IMR-90 (cell line): Measurements from ENCODE around the gene KCNIP3.

ENCODE experiments used
- CHD1 ChIP-seq: IDR thresholded peaks from 2 replicates; pipeline ENCODE4 v1.6.1; 2012; ENCODE audit warnings: low read depth, low read length, improper control_type of control experiment
- FOS ChIP-seq: fragments of 150-350 bp; IDR thresholded peaks from 2 replicates; pipeline ENCODE4 v1.6.1; 2016; ENCODE audit warnings: low read depth, low read length
- MAFK ChIP-seq: IDR thresholded peaks from 2 replicates; pipeline ENCODE4 v1.6.1; 2012; ENCODE audit warnings: low read depth, low read length, improper control_type of control experiment
- MXI1 ChIP-seq: IDR thresholded peaks from 2 replicates; pipeline ENCODE4 v1.6.1; 2012; ENCODE audit warnings: low read depth, mild to moderate bottlenecking, low read length, moderate library complexity, borderline replicate concordance
- POLR2A ChIP-seq: IDR thresholded peaks from 2 replicates; pipeline ENCODE4 v1.6.1; 2012; ENCODE audit warnings: mild to moderate bottlenecking, low read depth, low read length
- RCOR1 ChIP-seq: IDR thresholded peaks from 2 replicates; pipeline ENCODE4 v1.6.1; 2012; ENCODE audit warnings: mild to moderate bottlenecking, low read length, improper control_type of control experiment; ENCODE audit not compliant: insufficient replicate concordance
- SMC3 ChIP-seq: fragments of 150-350 bp; IDR thresholded peaks from 2 replicates; pipeline ENCODE4 v1.6.1; 2016; ENCODE audit warnings: low read depth, mild to moderate bottlenecking, antibody characterized with exemption, low read length, moderate library complexity
- USF2 ChIP-seq: fragments of 150-350 bp; IDR thresholded peaks from 2 replicates; pipeline ENCODE4 v1.6.1; 2017; ENCODE audit warnings: mild to moderate bottlenecking, antibody characterized with exemption, low read length, low read depth
- TF ChIP-seq, protein P1 (sequence below): conservative IDR thresholded peaks from 2 replicates; pipeline ENCODE4 v1.5.1; 2012; ENCODE audit warnings: mild to moderate bottlenecking, low read depth, low read length, improper control_type of control experiment

GRCh38 chr2:95287806-95288205 lies 9.3 kb upstream of the KCNIP3 start:
- TF ChIP-seq, protein P1, sequence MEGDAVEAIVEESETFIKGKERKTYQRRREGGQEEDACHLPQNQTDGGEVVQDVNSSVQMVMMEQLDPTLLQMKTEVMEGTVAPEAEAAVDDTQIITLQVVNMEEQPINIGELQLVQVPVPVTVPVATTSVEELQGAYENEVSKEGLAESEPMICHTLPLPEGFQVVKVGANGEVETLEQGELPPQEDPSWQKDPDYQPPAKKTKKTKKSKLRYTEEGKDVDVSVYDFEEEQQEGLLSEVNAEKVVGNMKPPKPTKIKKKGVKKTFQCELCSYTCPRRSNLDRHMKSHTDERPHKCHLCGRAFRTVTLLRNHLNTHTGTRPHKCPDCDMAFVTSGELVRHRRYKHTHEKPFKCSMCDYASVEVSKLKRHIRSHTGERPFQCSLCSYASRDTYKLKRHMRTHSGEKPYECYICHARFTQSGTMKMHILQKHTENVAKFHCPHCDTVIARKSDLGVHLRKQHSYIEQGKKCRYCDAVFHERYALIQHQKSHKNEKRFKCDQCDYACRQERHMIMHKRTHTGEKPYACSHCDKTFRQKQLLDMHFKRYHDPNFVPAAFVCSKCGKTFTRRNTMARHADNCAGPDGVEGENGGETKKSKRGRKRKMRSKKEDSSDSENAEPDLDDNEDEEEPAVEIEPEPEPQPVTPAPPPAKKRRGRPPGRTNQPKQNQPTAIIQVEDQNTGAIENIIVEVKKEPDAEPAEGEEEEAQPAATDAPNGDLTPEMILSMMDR, result no peak
- TF ChIP-seq MXI1 (no peak), USF2 (no peak), POLR2A (no peak), SMC3 (no peak), RCOR1 (no peak), FOS (no peak), MAFK (no peak), CHD1 (no peak)
